ENCODE data around the gene TMPRSS3. TPM values are rescaled to one million over a fixed set of nuclear protein-coding genes. Genes with fewer than 3 reads are reported as not detected.
A peak's percentile ranks its signal among the peaks of the same experiment; 100 is the strongest.

Gene TMPRSS3
- total RNA-seq, 4 donors from 2014 or later = 0.68 to 1.3 TPM; not detected in 2

DNA sequence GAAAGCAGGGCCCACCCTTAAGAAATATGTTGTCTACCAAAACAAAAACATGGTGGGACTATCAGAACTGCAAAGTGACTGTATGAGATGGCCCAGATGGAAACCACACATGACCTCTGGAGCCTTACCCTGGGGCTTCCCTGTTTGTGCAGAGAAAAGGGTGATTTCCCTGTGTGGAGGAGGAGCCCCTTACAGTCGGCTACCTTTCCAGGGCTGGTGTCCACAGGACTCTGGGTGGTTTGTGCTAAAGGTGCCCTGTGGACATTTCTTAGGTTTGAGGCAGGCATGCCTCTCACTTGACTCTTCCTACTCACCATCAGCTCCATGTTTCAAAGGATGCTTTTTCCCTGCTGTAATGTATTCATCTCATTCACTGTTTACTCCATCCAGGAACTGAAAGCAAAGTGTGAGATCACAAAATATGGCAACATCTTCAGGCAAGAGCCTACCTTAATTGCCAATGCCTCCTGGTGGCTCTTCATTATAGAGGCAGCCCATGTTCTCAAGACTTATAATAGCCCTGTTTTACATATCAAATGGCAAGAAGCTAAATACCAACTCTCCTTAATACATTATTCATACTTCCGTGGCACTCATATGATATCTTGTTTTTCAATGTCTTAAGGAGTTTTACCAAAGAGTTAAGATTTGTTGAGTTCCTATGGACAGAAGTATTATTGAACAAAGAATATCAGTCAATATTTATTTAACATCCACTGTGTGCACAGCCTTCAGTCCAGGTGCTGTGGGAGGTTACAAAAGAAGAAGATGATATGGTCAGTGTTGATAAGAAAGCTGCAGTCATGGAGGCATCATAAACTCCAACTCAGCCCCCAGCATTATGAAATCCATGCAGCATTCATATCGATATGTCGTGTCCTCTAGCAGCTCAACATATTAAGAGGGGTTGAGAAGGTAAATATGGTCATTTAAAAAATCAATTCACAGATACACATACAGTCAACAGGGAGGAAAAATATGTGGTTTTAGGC is 65.2 kb downstream of the TMPRSS3 start:
- 74 to 79% methylated on average over 3 to 4 of the region's 4 CpGs for WGBS, 2 donors (ENCODE audit: low coverage in 1 of 2)
- DNase-seq = no peak
- Histone ChIP-seq H3K27me3 (peaks cover 6% of the 10 kb centered on the region), H3K36me3 (no peaks in the 10 kb centered on the region), H3K4me1 (peaks cover 0 to 31% (median 8%) of the 10 kb centered on the region in 4 donors), H3K9me3 (no peaks in the 10 kb centered on the region), H3K27ac (peak overlapping the region; percentile 63 to 71 (median 66)), H3K4me3 (no peak overlapping the region)
- TF ChIP-seq POLR2AphosphoS5 (IDR thresholded peaks at IDR 0.05) = no peak
- no peak for TF ChIP-seq EP300 (IDR thresholded peaks at IDR 0.05; ENCODE audit: low read depth)
- intact Hi-C loops (cut with DNase I; ENCODE audit: low total_unique reads) = no loop called here
- in situ Hi-C loops (cut with MboI; ENCODE audit: low pct_ligation_motif_present in 1 of 4, low pct_unique_long_range_greater_than_20kb in 1 of 4, low sequenced_read_pairs in 3 of 4) = no loop called here

DNA sequence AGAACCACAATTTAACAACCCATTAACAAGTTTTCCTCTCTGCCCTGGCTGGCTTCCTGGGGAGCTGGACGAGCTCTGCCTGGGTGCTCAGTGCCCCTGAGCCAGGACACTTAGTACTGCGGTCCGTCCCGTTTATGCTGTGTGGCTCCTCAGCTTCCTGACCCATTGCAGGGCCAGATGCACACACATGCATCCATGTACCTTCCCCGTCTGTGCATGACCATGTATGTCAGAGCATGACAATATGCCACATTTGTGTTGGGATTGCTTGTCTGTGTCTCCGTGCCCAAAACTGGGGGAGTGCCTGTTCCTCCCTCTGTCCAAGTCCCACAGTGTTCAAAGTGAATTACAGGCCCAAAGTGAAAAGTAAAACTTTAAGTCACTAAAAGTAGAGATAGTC is 71.0 kb downstream of the TMPRSS3 start:
- Histone ChIP-seq H3K27ac (no peak overlapping the region), H3K4me3 (no peak overlapping the region), H3K27me3 (peaks cover 3% of the 10 kb centered on the region), H3K4me1 (peaks cover 0 to 6% (median under 1%) of the 10 kb centered on the region in 4 donors), H3K36me3 (no peaks in the 10 kb centered on the region), H3K9me3 (no peaks in the 10 kb centered on the region)
- intact Hi-C loops (cut with DNase I; ENCODE audit: low total_unique reads) = no loop called here
- 67 to 90% methylated on average over 1 to 6 of the region's 6 CpGs for WGBS, 2 donors (ENCODE audit: low coverage in 1 of 2)
- in situ Hi-C loops (cut with MboI; ENCODE audit: low pct_ligation_motif_present in 1 of 4, low pct_unique_long_range_greater_than_20kb in 1 of 4, low sequenced_read_pairs in 3 of 4) = loop anchor here in 2 of 4 donors (5.0 to 25.0 kb wide), 2 partner anchors 47 to 237 kb away; no protein-coding TSS in a partner anchor
- DNase-seq = no peak
- TF ChIP-seq, protein P1, sequence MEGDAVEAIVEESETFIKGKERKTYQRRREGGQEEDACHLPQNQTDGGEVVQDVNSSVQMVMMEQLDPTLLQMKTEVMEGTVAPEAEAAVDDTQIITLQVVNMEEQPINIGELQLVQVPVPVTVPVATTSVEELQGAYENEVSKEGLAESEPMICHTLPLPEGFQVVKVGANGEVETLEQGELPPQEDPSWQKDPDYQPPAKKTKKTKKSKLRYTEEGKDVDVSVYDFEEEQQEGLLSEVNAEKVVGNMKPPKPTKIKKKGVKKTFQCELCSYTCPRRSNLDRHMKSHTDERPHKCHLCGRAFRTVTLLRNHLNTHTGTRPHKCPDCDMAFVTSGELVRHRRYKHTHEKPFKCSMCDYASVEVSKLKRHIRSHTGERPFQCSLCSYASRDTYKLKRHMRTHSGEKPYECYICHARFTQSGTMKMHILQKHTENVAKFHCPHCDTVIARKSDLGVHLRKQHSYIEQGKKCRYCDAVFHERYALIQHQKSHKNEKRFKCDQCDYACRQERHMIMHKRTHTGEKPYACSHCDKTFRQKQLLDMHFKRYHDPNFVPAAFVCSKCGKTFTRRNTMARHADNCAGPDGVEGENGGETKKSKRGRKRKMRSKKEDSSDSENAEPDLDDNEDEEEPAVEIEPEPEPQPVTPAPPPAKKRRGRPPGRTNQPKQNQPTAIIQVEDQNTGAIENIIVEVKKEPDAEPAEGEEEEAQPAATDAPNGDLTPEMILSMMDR (IDR thresholded peaks at IDR 0.05) = no peak
- no peak for TF ChIP-seq POLR2A (IDR thresholded peaks at IDR 0.05)
- no peak for TF ChIP-seq EP300 (IDR thresholded peaks at IDR 0.05; ENCODE audit: low read depth)
- TF ChIP-seq POLR2AphosphoS5 (IDR thresholded peaks at IDR 0.05) = no peak

Small RNAs within 50 kb of the gene (small RNA-seq; reads per million reads assigned to genes)
- gene RNU6-1149P = 0 reads per million in 4 donors

Other genes with a start within 250 kb of the TMPRSS3 start
- gene ABCG1, start 176.9 kb downstream of the TMPRSS3 start, total RNA-seq = 10 to 100 TPM; 17.1 to 67.7 (median 53.2) TPM
- gene TFF3, start 80.6 kb downstream of the TMPRSS3 start, total RNA-seq = 1,000 to 10,000 TPM in 1 of 4 donors, 100 to 1,000 TPM in 3; 164 to 2,581 (median 367) TPM
- under 1 TPM in 1 of 4 donors, not detected in 3; 0.68 TPM for gene TFF2, start 45.1 kb downstream of the TMPRSS3 start, total RNA-seq
- gene TFF1, start 29.5 kb downstream of the TMPRSS3 start, total RNA-seq = 10 to 100 TPM in 2 of 4 donors, 1 to 10 TPM in 1, not detected in 1; 8.6 to 45.3 (median 25.8) TPM
- gene UBASH3A, start 7.8 kb upstream of the TMPRSS3 start, total RNA-seq = 1 to 10 TPM in 1 of 4 donors, under 1 TPM in 2, not detected in 1; 0.37 to 3.0 (median 0.82) TPM
- 1 to 10 TPM in 3 of 4 donors, under 1 TPM in 1; 0.80 to 10.0 (median 8.0) TPM for gene RSPH1, start 100.2 kb upstream of the TMPRSS3 start, total RNA-seq
- gene SLC37A1, start 117.8 kb upstream of the TMPRSS3 start, total RNA-seq = 100 to 1,000 TPM in 3 of 4 donors, 10 to 100 TPM in 1; 80.8 to 139 (median 117) TPM